ENCODE results near the gene PILRA. TPM values are rescaled to one million over a fixed set of nuclear protein-coding genes. Genes with fewer than 3 reads are reported as not detected.

Gene PILRA
- total RNA-seq, 1 experiment from 2014 or later, result 1.8 TPM

DNA sequence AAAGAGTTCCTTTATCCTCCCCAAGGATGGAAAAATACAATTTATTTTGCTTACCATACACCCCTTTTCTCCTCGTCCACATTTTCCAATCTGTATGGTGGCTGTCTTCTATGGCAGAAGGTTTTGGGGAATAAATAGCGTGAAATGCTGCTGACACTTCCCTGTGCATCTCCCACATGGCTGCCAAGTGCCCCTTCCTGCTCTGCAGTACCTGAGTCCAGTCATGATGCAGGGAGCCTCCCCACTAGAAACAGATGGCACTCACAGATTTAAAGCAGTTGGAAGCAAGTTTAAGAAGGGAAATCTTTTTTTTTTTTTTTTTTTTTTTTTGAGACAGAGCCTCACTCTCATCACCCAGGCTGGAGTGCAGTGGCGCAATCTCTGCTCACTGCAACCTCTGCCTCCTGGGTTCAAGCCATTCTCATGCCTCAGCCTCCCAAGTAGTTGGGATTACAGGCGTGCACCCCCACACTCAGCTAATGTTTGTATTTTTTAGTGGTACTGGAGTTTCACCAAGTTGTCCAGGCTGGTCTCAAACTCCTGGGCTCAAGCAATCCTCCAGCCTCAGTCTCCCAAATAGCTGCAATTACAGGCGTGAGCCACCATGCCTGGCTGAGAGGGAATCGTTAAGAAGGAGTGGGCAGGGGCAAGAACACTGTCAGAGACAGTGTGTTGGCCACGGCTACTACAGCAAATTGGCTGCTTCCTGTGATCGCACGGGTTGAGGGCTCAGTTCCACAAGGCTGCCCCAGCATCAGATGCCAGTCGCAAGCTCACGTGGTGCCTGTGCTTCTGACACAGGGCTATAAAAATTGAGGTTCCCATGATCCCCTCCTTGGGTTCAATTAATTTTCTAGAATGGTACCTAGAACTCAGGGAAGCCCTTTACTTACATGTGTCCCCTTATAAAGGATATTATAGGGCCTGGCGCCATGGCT, 5.3 kb upstream of the PILRA start:
- Mint-ChIP-seq H3K27ac (peak overlapping the region; percentile 83; the same call in 1 of the 2 replicates), H3K27me3 (ENCODE audit: low read depth) (no peaks in the 10 kb centered on the region), H3K36me3 (peaks cover 21% of the 10 kb centered on the region), H3K9me3 (no peaks in the 10 kb centered on the region), H3K4me3 (no peak overlapping the region), H3K4me1 (peaks cover 34% of the 10 kb centered on the region)
- TF ChIP-seq PRRX2 (CRISPR knock-in tag; IDR thresholded peaks at IDR 0.05) (no peak), NFE2L1 (CRISPR knock-in tag; IDR thresholded peaks at IDR 0.05) (no peak), ATF1 (CRISPR knock-in tag; IDR thresholded peaks at IDR 0.05) (no peak), SMAD3 (CRISPR knock-in tag; IDR thresholded peaks at IDR 0.05; ENCODE audit: borderline replicate concordance) (no peak), GABPB1 (CRISPR knock-in tag; IDR thresholded peaks at IDR 0.05) (no peak), ZNF532 (CRISPR knock-in tag; IDR thresholded peaks at IDR 0.05; ENCODE audit: borderline replicate concordance) (no peak)
- ChIA-PET POLR2A (no interaction called here), CTCF (no interaction called here)
- DNase-seq (ENCODE audit: low spot score) (no peak), ATAC-seq (no peak)

DNA sequence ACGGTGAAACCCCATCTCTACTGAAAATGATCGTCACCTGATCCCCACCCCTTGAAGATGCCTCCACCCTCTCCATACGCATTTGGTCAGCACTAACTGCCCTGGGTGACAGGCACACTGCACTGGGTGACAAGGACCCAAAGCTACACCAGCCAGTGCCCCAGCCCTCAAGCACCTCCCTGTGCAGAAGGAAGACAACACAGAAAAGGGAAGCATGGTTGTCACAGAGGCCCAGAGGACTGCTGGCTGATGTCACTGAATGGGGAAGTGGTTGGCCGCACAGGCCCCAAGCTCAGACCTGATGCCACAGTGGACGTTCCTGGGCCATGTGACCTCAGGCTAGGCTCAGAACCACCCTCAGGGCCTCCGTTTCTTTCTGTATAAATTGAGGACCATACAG, 4.2 kb upstream of the PILRA start:
- DNase-seq (ENCODE audit: low spot score) (no peak), ATAC-seq (no peak)
- no peak overlapping the region for H3K4me3 Mint-ChIP-seq
- peaks cover 34% of the 10 kb centered on the region for H3K4me1 Mint-ChIP-seq
- H3K27ac Mint-ChIP-seq, result 0 out of 2 replicates have a peak overlapping the region, but pooled peaks have one; percentile 79
- TF ChIP-seq, protein P1, sequence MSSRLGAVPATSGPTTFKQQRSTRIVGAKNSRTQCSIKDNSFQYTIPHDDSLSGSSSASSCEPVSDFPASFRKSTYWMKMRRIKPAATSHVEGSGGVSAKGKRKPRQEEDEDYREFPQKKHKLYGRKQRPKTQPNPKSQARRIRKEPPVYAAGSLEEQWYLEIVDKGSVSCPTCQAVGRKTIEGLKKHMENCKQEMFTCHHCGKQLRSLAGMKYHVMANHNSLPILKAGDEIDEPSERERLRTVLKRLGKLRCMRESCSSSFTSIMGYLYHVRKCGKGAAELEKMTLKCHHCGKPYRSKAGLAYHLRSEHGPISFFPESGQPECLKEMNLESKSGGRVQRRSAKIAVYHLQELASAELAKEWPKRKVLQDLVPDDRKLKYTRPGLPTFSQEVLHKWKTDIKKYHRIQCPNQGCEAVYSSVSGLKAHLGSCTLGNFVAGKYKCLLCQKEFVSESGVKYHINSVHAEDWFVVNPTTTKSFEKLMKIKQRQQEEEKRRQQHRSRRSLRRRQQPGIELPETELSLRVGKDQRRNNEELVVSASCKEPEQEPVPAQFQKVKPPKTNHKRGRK (CRISPR knock-in tag; IDR thresholded peaks at IDR 0.05; ENCODE audit: borderline replicate concordance), result no peak
- TF ChIP-seq JAZF1 (CRISPR knock-in tag; IDR thresholded peaks at IDR 0.05) (no peak), EMX1 (CRISPR knock-in tag; IDR thresholded peaks at IDR 0.05) (no peak), NR3C1 (CRISPR knock-in tag; conservative IDR thresholded peaks at IDR 0.05; ENCODE audit: low read depth) (no peak), CREB1 (CRISPR knock-in tag; IDR thresholded peaks at IDR 0.05) (0 out of 2 replicates have a peak, but pooled peaks have one; percentile 43), ZNF317 (CRISPR knock-in tag; IDR thresholded peaks at IDR 0.05; ENCODE audit: borderline replicate concordance, low read depth) (no peak)
- TF ChIP-seq, protein P2, sequence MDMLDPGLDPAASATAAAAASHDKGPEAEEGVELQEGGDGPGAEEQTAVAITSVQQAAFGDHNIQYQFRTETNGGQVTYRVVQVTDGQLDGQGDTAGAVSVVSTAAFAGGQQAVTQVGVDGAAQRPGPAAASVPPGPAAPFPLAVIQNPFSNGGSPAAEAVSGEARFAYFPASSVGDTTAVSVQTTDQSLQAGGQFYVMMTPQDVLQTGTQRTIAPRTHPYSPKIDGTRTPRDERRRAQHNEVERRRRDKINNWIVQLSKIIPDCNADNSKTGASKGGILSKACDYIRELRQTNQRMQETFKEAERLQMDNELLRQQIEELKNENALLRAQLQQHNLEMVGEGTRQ (CRISPR knock-in tag; IDR thresholded peaks at IDR 0.05), result peak; percentile 45
- TF ChIP-seq, protein P3, sequence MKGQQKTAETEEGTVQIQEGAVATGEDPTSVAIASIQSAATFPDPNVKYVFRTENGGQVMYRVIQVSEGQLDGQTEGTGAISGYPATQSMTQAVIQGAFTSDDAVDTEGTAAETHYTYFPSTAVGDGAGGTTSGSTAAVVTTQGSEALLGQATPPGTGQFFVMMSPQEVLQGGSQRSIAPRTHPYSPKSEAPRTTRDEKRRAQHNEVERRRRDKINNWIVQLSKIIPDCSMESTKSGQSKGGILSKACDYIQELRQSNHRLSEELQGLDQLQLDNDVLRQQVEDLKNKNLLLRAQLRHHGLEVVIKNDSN (CRISPR knock-in tag; IDR thresholded peaks at IDR 0.05), result peak; percentile 43; the same call in 1 of the 2 replicates
- POLR2A ChIA-PET, result interaction anchor here (0.5 kb wide), 1 partner anchor 252 kb away, joined by 4 read pairs; no protein-coding TSS in a partner anchor
- H3K36me3 Mint-ChIP-seq, result peaks cover 11% of the 10 kb centered on the region
- no peaks in the 10 kb centered on the region for H3K9me3 Mint-ChIP-seq
- CTCF ChIA-PET, result interaction anchor here (1.9 kb wide), 1 partner anchor 38 kb away, joined by 11 read pairs; no protein-coding TSS in a partner anchor
- no peaks in the 10 kb centered on the region for H3K27me3 Mint-ChIP-seq (ENCODE audit: low read depth)

All from WTC11 (cell line).